DOHH2 (cell line): ENCODE results near the gene AP5S1.
A peak's percentile ranks its signal among the peaks of the same experiment; 100 is the strongest.

ENCODE experiments used
- EZH2phosphoT487 ChIP-seq: fragments of 200-600 bp; sonication (generic); IDR thresholded peaks from 2 replicates; pipeline ENCODE4 v1.6.1; 2017; ENCODE audit warnings: borderline replicate concordance, mild to moderate bottlenecking, antibody characterized with exemption, low read length, moderate library complexity, mixed read lengths
- TF ChIP-seq, protein P1 (sequence below): fragments of 200-600 bp; sonication (generic); IDR thresholded peaks from one replicate; pipeline ENCODE4 v1.5.1; 2014; ENCODE audit warnings: antibody characterized with exemption, mild to moderate bottlenecking, low read depth, low read length; ENCODE audit not compliant: poor library complexity, severe bottlenecking

DNA sequence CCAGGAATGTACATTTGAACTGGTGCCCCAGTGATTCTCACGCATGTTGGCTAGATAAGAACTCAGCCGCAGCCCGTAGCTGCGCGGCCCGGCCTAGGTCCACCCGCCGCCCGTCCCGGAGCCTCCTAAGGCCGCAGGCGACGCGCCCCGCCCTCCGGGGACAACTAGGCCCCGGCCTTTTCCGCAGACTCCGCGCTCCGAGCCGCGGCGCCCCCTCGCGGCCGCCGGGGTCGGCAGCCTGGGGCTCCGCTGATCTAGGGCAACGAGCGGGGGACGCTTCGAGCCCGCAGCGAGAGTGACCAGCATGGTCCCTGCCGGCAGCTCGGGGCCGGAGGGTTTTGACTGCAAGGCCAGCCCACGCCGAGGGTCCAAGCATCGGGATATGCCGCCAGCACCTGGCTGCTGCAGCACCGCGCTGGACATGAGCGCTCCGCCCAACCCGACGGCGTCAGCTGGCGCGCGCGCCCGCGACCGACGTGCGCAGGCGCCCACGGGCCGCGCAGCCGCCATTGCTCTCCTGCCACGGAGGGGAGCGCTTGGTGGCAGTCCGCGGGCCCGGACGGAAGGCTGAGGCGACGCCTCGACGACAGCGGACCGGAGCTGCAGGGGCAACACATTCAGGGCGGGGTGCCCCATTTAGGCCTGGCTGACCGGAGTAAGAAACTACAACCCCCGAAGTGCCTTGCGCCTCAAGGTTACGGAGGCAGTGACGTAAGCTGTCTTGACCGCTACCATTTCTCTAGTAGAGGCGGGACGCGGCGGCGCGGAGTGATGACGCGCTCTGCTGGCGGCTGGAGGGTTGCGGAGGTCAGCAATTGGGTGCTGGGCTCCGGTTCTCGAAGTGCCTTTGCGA is at the start of gene AP5S1:
- TF ChIP-seq, protein P1, sequence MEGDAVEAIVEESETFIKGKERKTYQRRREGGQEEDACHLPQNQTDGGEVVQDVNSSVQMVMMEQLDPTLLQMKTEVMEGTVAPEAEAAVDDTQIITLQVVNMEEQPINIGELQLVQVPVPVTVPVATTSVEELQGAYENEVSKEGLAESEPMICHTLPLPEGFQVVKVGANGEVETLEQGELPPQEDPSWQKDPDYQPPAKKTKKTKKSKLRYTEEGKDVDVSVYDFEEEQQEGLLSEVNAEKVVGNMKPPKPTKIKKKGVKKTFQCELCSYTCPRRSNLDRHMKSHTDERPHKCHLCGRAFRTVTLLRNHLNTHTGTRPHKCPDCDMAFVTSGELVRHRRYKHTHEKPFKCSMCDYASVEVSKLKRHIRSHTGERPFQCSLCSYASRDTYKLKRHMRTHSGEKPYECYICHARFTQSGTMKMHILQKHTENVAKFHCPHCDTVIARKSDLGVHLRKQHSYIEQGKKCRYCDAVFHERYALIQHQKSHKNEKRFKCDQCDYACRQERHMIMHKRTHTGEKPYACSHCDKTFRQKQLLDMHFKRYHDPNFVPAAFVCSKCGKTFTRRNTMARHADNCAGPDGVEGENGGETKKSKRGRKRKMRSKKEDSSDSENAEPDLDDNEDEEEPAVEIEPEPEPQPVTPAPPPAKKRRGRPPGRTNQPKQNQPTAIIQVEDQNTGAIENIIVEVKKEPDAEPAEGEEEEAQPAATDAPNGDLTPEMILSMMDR = peak; percentile 98
- no peak for TF ChIP-seq EZH2phosphoT487
